HCT116 (cell line): Measurements from ENCODE around the gene NPLOC4. TPM values are rescaled to one million over a fixed set of nuclear protein-coding genes. Genes with fewer than 3 reads are reported as not detected.

Source experiments
- ATAC-seq: fragments of 200-7000 bp; cut with Tn5 transposase; 2 replicates; pipeline ENCODE4 v1.9.1; 2020; ENCODE audit warnings: mild to moderate bottlenecking, moderate library complexity
- BruUV-seq: library from RNA; stranded (reverse); fragments of 400-500 nt; replicated peaks from 2 replicates; lab custom pipeline; 2021; lab: Mats Ljungman, UMichigan
- CTCF ChIA-PET: fragments of 300-600 bp; sonication (Branson Sonifier 250); formaldehyde crosslinking; loops from one replicate; lab custom pipeline; 2021; ENCODE audit warnings: antibody characterized with exemption; lab: Charles Lee
- POLR2A ChIA-PET: fragments of 300-600, 350-600 bp; sonication (Branson Sonifier 250); formaldehyde crosslinking; loops from one replicate; lab custom pipeline; 2021; ENCODE audit warnings: antibody characterized with exemption; lab: Charles Lee
- RAD21 ChIA-PET, 2 experiments: fragments of 300-600 bp; sonication (Branson Sonifier 250); formaldehyde crosslinking; loops; one replicate each; lab custom pipeline; 2023; ENCODE audit warnings: low total read pairs in 2 of 2; ENCODE audit not compliant: uncharacterized antibody in 2 of 2, unreplicated experiment in 2 of 2, low non-redundant PET in 1 of 2; lab: Charles Lee
- DNase-seq: peaks from one replicate; pipeline ENCODE4 v3.0.0-alpha.2; 2010; ENCODE audit warnings: low read depth, low spot score
- H2AFZ ChIP-seq: fragments of 200-600 bp; shearing (Covaris generic), sonication (generic); 2 replicates; pipeline ENCODE4 v1.6.1; 2017; ENCODE audit warnings: low read depth, mixed run types, mixed read lengths, antibody characterized with exemption, low read length; ENCODE audit not compliant: poor library complexity, severe bottlenecking
- H3K27ac ChIP-seq: 2 replicates; pipeline ENCODE4 v1.5.1; 2012; ENCODE audit warnings: low read depth, low read length
- H3K27me3 ChIP-seq: fragments of 200-600 bp; sonication (generic); 2 replicates; pipeline ENCODE4 v1.6.1; 2016; ENCODE audit warnings: mixed run types, low read length, mixed read lengths; ENCODE audit not compliant: insufficient read depth
- H3K36me3 ChIP-seq, 2 experiments: fragments of 200-500 bp in 1 of 2; fragments of 200-600 bp in 1 of 2; sonication (Bioruptor generic) in 1 of 2; sonication (generic) in 1 of 2; 2 replicates each; pipeline versions ENCODE4 v1.5.1 to v1.6.1; 2014 to 2016; ENCODE audit warnings: low read length in 2 of 2, inconsistent platforms in 1 of 2, mixed read lengths in 1 of 2, mixed run types in 1 of 2; ENCODE audit not compliant: insufficient read depth in 2 of 2, control insufficient read depth in 1 of 2
- H3K4me1 ChIP-seq, 2 experiments: fragments of 200-600 bp in 1 of 2; sonication (generic) in 1 of 2; 2 replicates each; pipeline versions ENCODE4 v1.5.1 to v1.6.1; 2012 to 2017; ENCODE audit warnings: low read length in 2 of 2, inconsistent platforms in 1 of 2, mild to moderate bottlenecking in 1 of 2, mixed read lengths in 1 of 2, mixed run types in 1 of 2, moderate library complexity in 1 of 2; ENCODE audit not compliant: insufficient read depth in 2 of 2, control insufficient read depth in 1 of 2
- H3K4me2 ChIP-seq: fragments of 200-600 bp; sonication (generic); 2 replicates; pipeline ENCODE4 v1.6.1; 2017; ENCODE audit warnings: mixed run types, low read length, mixed read lengths
- H3K4me3 ChIP-seq, 2 experiments: fragments of 200-600 bp in 1 of 2; sonication (generic) in 1 of 2; replicated peaks in 1 of 2; 2 replicates each; pipeline ENCODE4 v1.5.1; 2011 to 2016; ENCODE audit warnings: low read length in 2 of 2, control low read depth in 1 of 2, low read depth in 1 of 2, mild to moderate bottlenecking in 1 of 2, mixed read lengths in 1 of 2, mixed run types in 1 of 2
- H3K79me2 ChIP-seq: fragments of 200-600 bp; sonication (generic); 2 replicates; pipeline ENCODE4 v1.6.1; 2017; ENCODE audit warnings: mild to moderate bottlenecking, mixed run types, low read length, moderate library complexity, mixed read lengths; ENCODE audit not compliant: insufficient read depth
- H3K9ac ChIP-seq: fragments of 200-600 bp; sonication (generic); 2 replicates; pipeline ENCODE4 v1.6.1; 2016; ENCODE audit warnings: low read length, mixed read lengths
- H3K9me2 ChIP-seq: fragments of 200-600 bp; sonication (generic), shearing (Covaris generic); 2 replicates; pipeline ENCODE4 v1.6.1; 2017; ENCODE audit warnings: mixed run types, mild to moderate bottlenecking, moderate library complexity; ENCODE audit not compliant: insufficient read depth
- H3K9me3 ChIP-seq, 2 experiments: fragments of 200-500 bp in 1 of 2; fragments of 200-600 bp in 1 of 2; sonication (Bioruptor generic) in 1 of 2; sonication (generic) in 1 of 2; 2 replicates each; pipeline ENCODE4 v1.6.1; 2014 to 2017; ENCODE audit warnings: low read length in 2 of 2, mixed read lengths in 2 of 2, inconsistent platforms in 1 of 2, low read depth in 1 of 2, mild to moderate bottlenecking in 1 of 2, mixed run types in 1 of 2, moderate library complexity in 1 of 2; ENCODE audit not compliant: control insufficient read depth in 1 of 2, insufficient read depth in 1 of 2
- H4K20me1 ChIP-seq: fragments of 200-600 bp; sonication (generic), shearing (Covaris generic); 2 replicates; pipeline ENCODE4 v1.6.1; 2017; ENCODE audit warnings: mixed run types, mild to moderate bottlenecking, moderate library complexity; ENCODE audit not compliant: insufficient read depth
- ATF3 ChIP-seq: IDR thresholded peaks from 2 replicates; pipeline ENCODE4 v1.6.1; 2012
- CEBPB ChIP-seq: IDR thresholded peaks from 2 replicates; pipeline ENCODE4 v1.6.1; 2012; ENCODE audit warnings: low read depth
- EGR1 ChIP-seq: IDR thresholded peaks from 2 replicates; pipeline ENCODE4 v1.6.1; 2012; ENCODE audit warnings: low read depth
- EZH2phosphoT487 ChIP-seq: fragments of 200-600 bp; IDR thresholded peaks from 2 replicates; pipeline ENCODE4 v1.6.1; 2018; ENCODE audit warnings: antibody characterized with exemption, borderline replicate concordance
- JUND ChIP-seq: IDR thresholded peaks from 2 replicates; pipeline ENCODE4 v1.6.1; 2012
- POLR2AphosphoS5 ChIP-seq: IDR thresholded peaks from 2 replicates; pipeline ENCODE4 v1.6.1; 2011; ENCODE audit warnings: mild to moderate bottlenecking, low read depth, low read length, moderate library complexity
- REST ChIP-seq: IDR thresholded peaks from 2 replicates; pipeline ENCODE4 v1.6.1; 2012; ENCODE audit warnings: low read depth
- SRF ChIP-seq: IDR thresholded peaks from 2 replicates; pipeline ENCODE4 v1.6.1; 2012; ENCODE audit warnings: low read depth
- ZFX ChIP-seq: fragments of 450-650 bp; IDR thresholded peaks from 2 replicates; pipeline ENCODE4 v1.6.1; 2017
- intact Hi-C: fragments of 100-400 bp; cut with micrococcal nuclease; formaldehyde crosslinking; loops from 2 replicates; pipeline ENCODE4 v1.10.0; 2022
- total RNA-seq: library from RNA; stranded (reverse); gene quantifications from one replicate; pipeline ENCODE4 v1.2.1, GENCODE V29; 2021; ENCODE audit not compliant: unreplicated experiment

The NPLOC4 gene
- total RNA-seq, 1 experiment from 2014 or later, result 137 TPM

- H3K9me3 ChIP-seq, result no peaks in the 10 kb centered on the region
- H3K4me1 ChIP-seq, result no peaks in the 10 kb centered on the region
- ChIA-PET RAD21 (no interaction called here), CTCF (no interaction called here), POLR2A (interaction anchor here (1.9 kb wide), 1 partner anchor 9 kb away, joined by 7 read pairs; the partner anchor contains the start of gene FAAP100)
- ATAC-seq (no peak), DNase-seq (no peak)
- H3K9me2 ChIP-seq, result no peaks in the 10 kb centered on the region
- H3K4me2 ChIP-seq, result no peak overlapping the region
- H2AFZ ChIP-seq, result no peak overlapping the region
- H3K36me3 ChIP-seq, result peaks cover 21 to 49% of the 10 kb centered on the region in 2 experiments
- TF ChIP-seq CEBPB (no peak), EZH2phosphoT487 (no peak), ATF3 (no peak), POLR2AphosphoS5 (0 out of 2 replicates have a peak, but pooled peaks have one; percentile 6), JUND (no peak), ZFX (no peak), REST (no peak), EGR1 (no peak), SRF (no peak)
- H3K79me2 ChIP-seq, result peaks cover 12% of the 10 kb centered on the region; the same call in 1 of the 2 replicates
- BruUV-seq, result no TSS peak
- H3K9ac ChIP-seq, result no peak overlapping the region
- no peak overlapping the region; the same call in 1 of the 2 replicates for H3K27ac ChIP-seq
- no peak overlapping the region for H3K4me3 ChIP-seq
- no peaks in the 10 kb centered on the region for H3K27me3 ChIP-seq
- intact Hi-C loops, result no loop called here
- no peaks in the 10 kb centered on the region for H4K20me1 ChIP-seq
Observed at GRCh38 chr17:81543756-81544155, 93.2 kb downstream of the NPLOC4 start.
